Measurements from ENCODE around the gene STAT6. TPM values are rescaled to one million over a fixed set of nuclear protein-coding genes. Genes with fewer than 3 reads are reported as not detected.

STAT6 gene
- total and polyA plus RNA-seq, 2 of the 8 experiments (the other 6 are each of a cell fraction or from before 2014, with no cell fraction given) = 32.9 to 38.7 TPM

DNA sequence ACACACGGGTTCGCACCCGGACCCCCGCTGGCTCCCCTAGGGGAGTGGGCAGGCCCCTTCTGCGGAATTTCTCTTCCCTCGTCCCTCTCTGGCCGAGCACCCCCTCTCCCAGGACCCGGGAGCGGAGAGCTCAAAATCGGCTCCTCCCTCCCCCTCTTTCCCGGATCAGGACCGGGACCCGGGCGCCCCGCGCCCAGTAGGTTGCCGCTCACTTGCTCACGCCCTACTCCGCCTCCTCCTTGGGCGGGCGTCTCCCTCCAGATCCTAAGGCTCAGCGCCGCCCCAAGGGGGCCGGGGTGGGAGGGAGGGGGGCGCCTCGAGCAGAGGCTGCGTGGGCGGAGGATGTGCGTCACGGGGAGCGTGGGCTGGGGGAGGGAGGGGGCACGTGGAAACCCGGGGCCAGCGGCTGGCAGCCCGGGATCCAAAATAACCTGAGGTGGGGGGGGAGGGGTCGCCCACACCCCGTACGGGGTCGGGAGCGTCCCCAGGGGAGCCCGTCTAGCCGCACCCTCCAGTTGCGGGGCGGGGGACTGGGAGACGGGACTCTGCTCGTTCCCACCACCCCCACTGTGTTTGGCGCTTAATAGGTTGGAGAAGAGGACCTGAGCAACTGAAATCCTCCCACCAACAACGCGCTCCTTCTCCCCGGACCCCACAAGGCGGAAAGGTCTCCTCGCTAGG is 24.0 kb downstream of the STAT6 start:
- H4K20me1 ChIP-seq (replicated peaks in 1 of 2; ENCODE audit: control insufficient read depth in 1 of 2, insufficient read depth in 2 of 2, low read length in 2 of 2) = peaks cover 2 to 11% of the 10 kb centered on the region in 2 experiments
- H2AK5ac ChIP-seq (ENCODE audit: low read depth, low read length) = no peak overlapping the region
- no peak overlapping the region for H2AFZ ChIP-seq (ENCODE audit: low read length)
- H2BK12ac ChIP-seq (ENCODE audit: low read depth, low read length) = no peak overlapping the region
- H3K4me1 ChIP-seq (replicated peaks in 1 of 4; ENCODE audit: control insufficient read depth in 3 of 4, insufficient read depth in 4 of 4, low read length in 3 of 4) = peaks cover 0 to 16% (median 10%) of the 10 kb centered on the region in 4 experiments; a peak in 5 of 7 replicates
- peak overlapping the region in 3 of 4 experiments; percentile 63 to 75 (median 73); a peak in 5 of 7 replicates for H3K9ac ChIP-seq (replicated peaks in 1 of 4; ENCODE audit: extremely low read depth in 1 of 4, low read depth in 3 of 4, low read length in 3 of 4)
- H3K4me2 ChIP-seq (ENCODE audit: insufficient read depth in 1 of 2, low read depth in 2 of 2, low read length in 2 of 2) = peak overlapping the region; percentile 81 to 89
- peak in 1 of 2 experiments; percentile 84 for DNase-seq (ENCODE audit: low read depth in 1 of 2, low spot score in 2 of 2)
- H2BK5ac ChIP-seq (ENCODE audit: low read depth, low read length) = peak overlapping the region; percentile 96; the same call in 1 of the 2 replicates
- H3K27me3 ChIP-seq (replicated peaks in 1 of 4; ENCODE audit: control insufficient read depth in 3 of 4, extremely low read depth in 1 of 4, insufficient read depth in 3 of 4, low read length in 3 of 4) = no peaks in the 10 kb centered on the region
- peaks cover 5 to 10% (median 6%) of the 10 kb centered on the region in 4 experiments; a peak in 6 of 8 replicates for H3K36me3 ChIP-seq (ENCODE audit: control insufficient read depth in 2 of 4, insufficient read depth in 4 of 4, low read length in 3 of 4)
- POLR2A ChIA-PET (ENCODE audit: partially characterized antibody) = interaction anchor here (0.5 to 16.5 kb wide), 15 partner anchors 8 to 409 kb away, joined by 3 to 352 read pairs (median 4); partner anchors contain the start of genes LRP1, NEMP1, SHMT2 and STAT6
- H4K5ac ChIP-seq (ENCODE audit: insufficient read length, low read depth, low read length) = peak overlapping the region; percentile 81
- no peak for FAIRE-seq
- no peak overlapping the region for H2BK20ac ChIP-seq (ENCODE audit: low read length)
- H3K9me3 ChIP-seq (ENCODE audit: insufficient read depth in 2 of 2, low read depth in 1 of 2, low read length in 1 of 2) = no peaks in the 10 kb centered on the region
- H3K23me2 ChIP-seq (ENCODE audit: low read depth, low read length) = peaks cover 25% of the 10 kb centered on the region
- peak overlapping the region; percentile 91 for H4K8ac ChIP-seq (ENCODE audit: extremely low read depth, insufficient read depth, low read length)
- WGBS, 2 experiments (ENCODE audit: extremely low coverage in 1 of 2, insufficient coverage in 1 of 2, insufficient read length in 1 of 2, insufficient replicate concordance in 2 of 2, low coverage in 1 of 2, low lambda C conversion rate in 2 of 2, missing lambda C conversion rate in 1 of 2) = 3% methylated on average over 24 of the region's 52 CpGs; no CpG with 5 or more reads in 1 of the 2 experiments
- no peak overlapping the region for H3K23ac ChIP-seq (ENCODE audit: insufficient read length)
- no peak overlapping the region for H2BK15ac ChIP-seq (ENCODE audit: low read length)
- peak overlapping the region; percentile 57 to 79 (median 72) for H3K4me3 ChIP-seq (ENCODE audit: extremely low read depth in 1 of 4, insufficient read depth in 2 of 4, low read depth in 3 of 4, low read length in 4 of 4)
- no peak overlapping the region for H3K14ac ChIP-seq (ENCODE audit: insufficient read length)
- H3K18ac ChIP-seq (ENCODE audit: extremely low read depth, low read length) = peak overlapping the region; percentile 87
- H3K56ac ChIP-seq (replicated peaks; ENCODE audit: insufficient read length, low read depth, low read length) = peak overlapping the region; percentile 64
- H3K79me2 ChIP-seq (ENCODE audit: control insufficient read depth in 1 of 2, insufficient read depth in 2 of 2, low read length in 2 of 2) = peaks cover 0 to 18% of the 10 kb centered on the region in 2 experiments; a peak in 1 of 4 replicates
- peak overlapping the region; percentile 65 for H3K27ac ChIP-seq (ENCODE audit: low read depth, low read length)
- peak overlapping the region; percentile 47 for H3K4ac ChIP-seq (replicated peaks; ENCODE audit: insufficient read length, low read depth, low read length)
- CTCF ChIA-PET (ENCODE audit: partially characterized antibody) = interaction anchor here (0.6 to 14.0 kb wide), 8 partner anchors 15 to 424 kb away, joined by 3 to 325 read pairs (median 3); partner anchors contain the start of genes STAT6 and TAC3
- H2BK120ac ChIP-seq (replicated peaks; ENCODE audit: low read depth, low read length) = peak overlapping the region; percentile 10
- H3K79me1 ChIP-seq (ENCODE audit: low read depth, low read length) = peaks cover 4% of the 10 kb centered on the region; the same call in 1 of the 2 replicates
- H4K91ac ChIP-seq (replicated peaks; ENCODE audit: insufficient read length, low read length) = peak overlapping the region; percentile 94
- peak; percentile 54 for TF ChIP-seq KDM4A (IDR thresholded peaks at IDR 0.05; ENCODE audit: low read depth, low read length, severe bottlenecking)
- TF ChIP-seq TCF12 (IDR thresholded peaks at IDR 0.05; ENCODE audit: low read depth, low read length) = no peak
- no peak for TF ChIP-seq CTCF (IDR thresholded peaks at IDR 0.05; ENCODE audit: control extremely low read depth in 1 of 3, insufficient read depth in 1 of 3, low read depth in 1 of 3, low read length in 3 of 3)
- TF ChIP-seq BACH1 (IDR thresholded peaks at IDR 0.05; ENCODE audit: low read length) = peak; percentile 10; the same call in 1 of the 2 replicates
- TF ChIP-seq SIN3A (conservative IDR thresholded peaks at IDR 0.05 in 1 of 2, IDR thresholded peaks at IDR 0.05 in 1 of 2; ENCODE audit: low read depth in 1 of 2, low read length in 2 of 2) = peak in 1 of 2 experiments; percentile 15; a peak in 1 of 4 replicates
- TF ChIP-seq TAF1 (IDR thresholded peaks at IDR 0.05; ENCODE audit: low read depth, low read length) = peak; percentile 52
- TF ChIP-seq USF2 (IDR thresholded peaks at IDR 0.05; ENCODE audit: low read length) = no peak

All from H1 (cell line).